GM12891 (cell line): ENCODE results near the gene UBASH3B.

ENCODE experiments used
- POLR2A ChIP-seq: IDR thresholded peaks from 2 replicates; pipeline ENCODE4 v1.6.1; 2011; ENCODE audit warnings: low read depth, low read length, control low read depth
- POLR2AphosphoS5 ChIP-seq: IDR thresholded peaks from 2 replicates; pipeline ENCODE4 v1.6.1; 2011; ENCODE audit warnings: low read depth, low read length, control low read depth
- SPI1 ChIP-seq: IDR thresholded peaks from 2 replicates; pipeline ENCODE4 v1.6.1; 2011; ENCODE audit warnings: low read depth, low read length, control low read depth

DNA sequence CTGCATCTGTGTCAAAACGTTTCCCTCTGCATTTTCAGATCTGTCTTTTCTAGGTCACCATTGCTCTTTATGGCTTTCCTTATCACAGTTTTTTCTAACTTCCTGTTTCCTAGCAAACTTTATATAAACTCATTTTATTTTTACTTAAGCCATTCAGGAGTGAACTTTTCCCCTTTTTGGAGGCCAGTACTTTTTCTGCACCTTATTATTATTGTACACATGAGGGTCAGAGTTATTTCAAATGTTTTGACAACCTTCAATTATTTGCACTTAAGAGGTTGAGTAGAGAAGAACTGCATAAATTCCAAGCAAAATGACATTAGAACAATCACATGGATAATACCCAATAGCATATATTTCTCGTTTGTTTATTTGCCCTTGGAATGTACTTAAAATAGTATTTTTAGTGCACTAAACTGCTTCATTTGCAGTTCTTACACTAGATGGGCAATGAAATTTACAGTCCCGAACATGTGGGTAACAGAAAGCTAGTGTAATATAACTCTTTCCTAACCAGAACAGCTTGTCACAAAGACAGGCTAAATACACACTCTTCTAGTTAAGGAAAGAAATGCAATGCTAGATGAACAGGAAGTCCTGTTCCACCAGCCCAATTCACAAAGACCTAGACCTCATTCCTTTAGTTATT, 79.5 kb downstream of the UBASH3B start:
- no peak for TF ChIP-seq POLR2A
- no peak for TF ChIP-seq POLR2AphosphoS5
- TF ChIP-seq SPI1 = no peak
